HG03196 (cell line): ENCODE data around the gene FAM83C.
A peak's percentile ranks its signal among the peaks of the same experiment; 100 is the strongest.
"Not testable (repeated sequence)": the region's sequence is repeated elsewhere in the genome, so short reads cannot be mapped to it uniquely, and the experiment has no call there.

Experiments used
- ATAC-seq: cut with Tn5 transposase; IDR thresholded peaks from one replicate; pipeline ENCODE4 v1.9.1; 2021; ENCODE audit not compliant: unreplicated experiment

The FAM83C gene

DNA sequence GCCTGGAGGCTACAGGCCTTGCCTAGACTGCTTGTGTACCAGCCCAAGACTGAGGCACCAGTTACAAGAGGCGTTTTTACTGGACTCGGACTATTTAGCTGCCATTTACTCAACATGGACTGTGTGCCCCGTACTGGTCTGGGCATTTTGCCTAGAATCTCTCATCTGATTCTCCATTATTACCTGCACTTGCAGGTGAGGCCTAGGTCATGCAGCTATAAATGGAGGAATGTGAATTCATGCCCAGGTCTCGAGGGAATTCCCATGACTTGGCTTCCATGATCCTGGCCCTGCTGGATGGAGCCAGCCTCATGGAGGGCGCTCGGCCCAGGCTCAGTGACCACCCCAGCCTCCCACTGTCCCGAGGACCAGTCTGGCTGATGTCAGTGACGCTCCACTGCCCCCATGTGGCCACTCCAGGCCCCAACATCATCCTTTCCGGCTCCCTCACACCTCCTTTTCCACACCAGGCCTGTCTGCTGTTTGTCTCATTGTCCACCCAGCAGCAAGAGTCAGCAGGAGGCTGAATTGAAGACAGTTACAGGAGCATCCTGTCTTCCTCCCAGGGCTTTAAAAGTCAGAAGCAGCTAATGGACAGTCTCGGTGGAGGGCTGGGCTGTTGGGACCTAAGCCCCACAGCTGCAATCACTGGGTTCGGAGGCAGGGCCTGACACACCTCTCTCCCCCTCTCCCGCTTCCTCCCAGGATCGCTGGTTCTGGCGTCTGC, 23.0 kb downstream of the FAM83C start:
- no peak for ATAC-seq

DNA sequence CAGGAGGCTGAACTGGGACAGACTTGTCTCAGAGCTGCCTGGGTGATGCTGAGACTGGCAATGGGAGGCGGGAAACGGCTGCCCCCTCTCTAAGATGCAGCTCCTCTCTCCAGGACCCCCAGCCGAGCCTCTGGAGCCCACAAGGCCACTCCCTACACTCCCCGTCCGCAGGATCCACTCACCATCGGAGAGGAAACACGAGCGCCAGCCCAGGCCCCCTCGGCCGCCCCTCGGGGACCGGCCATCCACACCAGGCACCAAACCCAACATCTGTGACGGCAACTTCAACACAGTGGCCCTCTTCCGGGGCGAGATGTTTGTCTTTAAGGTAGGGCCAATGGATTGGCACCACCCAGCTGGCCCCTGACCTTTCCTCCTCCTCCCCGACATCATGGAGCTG, 25.1 kb downstream of the FAM83C start:
- ATAC-seq: no peak

DNA sequence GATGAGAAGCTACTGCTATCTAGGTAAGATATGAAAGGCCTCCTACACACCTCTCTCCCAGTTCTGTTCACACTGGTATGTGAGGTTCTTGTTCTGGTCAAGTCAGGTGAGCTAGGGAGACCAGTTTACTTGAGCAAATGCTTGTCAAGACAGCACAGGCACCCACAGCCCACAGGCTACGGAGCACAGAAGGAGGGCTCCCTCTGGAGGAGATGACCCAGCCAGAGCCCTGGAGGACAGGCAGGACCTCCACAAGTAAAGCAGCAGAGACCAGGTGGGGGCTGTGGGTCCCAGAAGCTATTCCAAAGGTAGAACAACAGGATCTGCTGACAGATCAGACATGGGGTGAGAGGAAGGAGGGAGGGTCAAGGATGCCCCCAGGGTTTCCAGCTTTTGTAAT, 27.5 kb downstream of the FAM83C start:
- no peak for ATAC-seq

DNA sequence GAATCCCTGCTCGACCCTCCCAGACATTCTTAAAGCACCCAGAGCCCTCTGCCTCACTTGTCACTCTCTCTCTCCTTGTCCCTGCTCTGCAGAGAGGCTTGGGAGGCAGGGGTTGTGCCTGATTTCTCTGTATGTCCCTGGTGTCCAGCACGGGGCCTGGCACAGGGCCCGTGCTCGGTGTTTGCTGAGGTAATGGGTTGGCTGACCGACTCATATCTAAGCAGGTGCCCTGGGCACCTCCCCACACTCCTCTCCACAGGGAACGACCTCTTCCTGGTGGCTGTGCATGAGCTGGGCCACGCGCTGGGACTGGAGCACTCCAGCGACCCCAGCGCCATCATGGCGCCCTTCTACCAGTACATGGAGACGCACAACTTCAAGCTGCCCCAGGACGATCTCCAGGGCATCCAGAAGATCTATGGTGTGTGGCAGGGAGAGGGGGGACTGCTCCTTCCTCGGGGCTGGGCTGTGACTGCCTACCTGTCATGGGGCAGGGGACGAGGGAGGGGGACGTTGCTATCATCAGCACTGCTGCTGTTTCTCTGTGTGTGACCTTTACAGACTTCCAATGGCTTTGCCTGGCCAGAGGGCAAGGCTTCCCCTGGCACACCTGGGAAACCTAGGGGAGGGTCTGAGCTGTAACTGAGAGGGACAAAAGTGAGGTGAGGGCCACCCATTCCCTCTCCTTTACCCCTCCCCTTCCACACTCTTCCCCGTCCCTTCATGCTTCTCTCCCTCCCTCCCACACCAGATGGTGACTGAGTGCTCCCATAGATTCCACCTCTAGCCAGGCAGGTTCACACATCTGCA, 28.5 kb downstream of the FAM83C start:
- ATAC-seq: no peak

- ATAC-seq: not testable (repeated sequence)
These were observed 29.3 kb downstream of the FAM83C start for GRCh38 chr20:35262731-35263531.

- ATAC-seq: not testable (repeated sequence)
These were observed 29.9 kb downstream of the FAM83C start for GRCh38 chr20:35262321-35262720.

DNA sequence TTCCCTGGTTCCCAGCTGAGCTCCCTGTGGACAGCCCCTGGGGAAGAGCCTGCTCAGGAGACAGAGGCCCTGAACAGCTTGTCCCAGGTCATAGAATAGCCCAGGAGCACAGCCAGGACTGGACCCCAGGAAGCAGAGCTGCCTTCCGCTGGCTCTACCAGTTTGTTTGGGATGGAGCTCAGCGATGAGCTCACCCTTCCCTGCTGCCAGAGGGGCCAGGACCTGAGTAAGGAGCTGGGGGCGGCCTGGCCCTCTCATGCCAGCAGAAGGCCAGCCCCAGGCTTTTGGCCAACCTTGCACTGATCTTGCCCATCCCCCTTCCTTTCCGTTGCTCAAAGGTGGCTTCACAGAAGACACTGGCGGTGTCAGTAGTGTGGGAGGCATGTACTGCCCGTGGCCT, 31.8 kb downstream of the FAM83C start:
- ATAC-seq: no peak

- no peak for ATAC-seq
These were observed 34.9 kb downstream of the FAM83C start for GRCh38 chr20:35257175-35257909.

DNA sequence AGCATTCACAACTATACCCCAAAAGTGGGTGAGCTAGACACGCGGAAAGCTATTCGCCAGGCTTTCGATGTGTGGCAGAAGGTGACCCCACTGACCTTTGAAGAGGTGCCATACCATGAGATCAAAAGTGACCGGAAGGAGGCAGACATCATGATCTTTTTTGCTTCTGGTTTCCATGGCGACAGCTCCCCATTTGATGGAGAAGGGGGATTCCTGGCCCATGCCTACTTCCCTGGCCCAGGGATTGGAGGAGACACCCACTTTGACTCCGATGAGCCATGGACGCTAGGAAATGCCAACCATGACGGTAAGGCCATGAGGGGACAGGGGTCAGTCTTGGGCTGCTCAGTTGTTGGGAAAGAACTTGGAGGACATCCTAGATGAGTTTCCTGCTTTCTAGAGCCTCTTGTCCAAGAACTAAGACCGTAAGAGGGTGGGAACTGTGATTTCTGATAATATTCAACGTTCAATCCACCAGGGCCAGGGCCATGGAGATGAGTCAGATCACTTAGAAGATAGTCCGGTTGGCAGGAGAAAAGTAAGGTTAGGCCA, 37.7 kb downstream of the FAM83C start:
- no peak for ATAC-seq

DNA sequence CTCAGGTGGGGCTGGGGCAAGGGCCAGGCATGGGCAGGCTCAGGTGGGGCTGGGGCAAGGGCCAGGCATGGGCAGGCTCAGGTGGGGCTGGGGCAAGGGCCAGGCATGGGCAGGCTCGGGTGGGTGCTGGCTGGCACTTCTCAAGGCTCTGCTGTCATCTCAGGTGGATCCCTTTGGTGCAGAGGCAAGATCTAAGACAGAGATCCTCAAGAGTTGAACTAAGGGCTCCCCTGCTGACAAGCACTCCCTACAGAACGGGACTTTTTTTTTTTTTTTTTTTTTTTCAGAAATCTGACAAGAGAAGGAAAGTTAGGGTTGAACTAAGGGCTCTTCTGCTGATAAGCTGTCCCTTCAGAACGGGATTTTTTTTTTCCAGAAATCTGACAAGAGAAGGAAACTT, 39.2 kb downstream of the FAM83C start:
- ATAC-seq: no peak

- not testable (repeated sequence) for ATAC-seq
These were observed 39.6 kb downstream of the FAM83C start for GRCh38 chr20:35252598-35252997.

DNA sequence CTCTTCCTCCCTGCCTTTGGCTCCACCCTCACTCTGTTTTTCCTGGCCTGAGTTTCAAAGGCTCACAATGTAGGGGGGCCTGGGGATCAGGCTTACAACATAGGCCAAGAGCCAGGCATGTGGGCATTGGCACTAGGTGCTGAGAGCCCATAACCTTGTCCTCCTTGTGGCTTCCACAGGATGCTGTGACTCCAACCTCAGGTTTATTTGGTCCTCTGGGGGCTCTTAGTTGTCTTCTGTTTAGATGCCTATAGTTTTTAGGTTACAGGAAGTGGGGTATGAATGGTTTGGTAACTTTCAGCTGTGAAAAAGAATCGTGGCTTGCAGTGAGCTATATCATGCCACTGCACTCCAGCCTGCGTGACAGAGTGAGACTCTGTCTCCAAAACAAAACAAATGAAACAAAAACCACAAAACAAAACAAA, 40.2 kb downstream of the FAM83C start:
- ATAC-seq: peak; percentile 61

DNA sequence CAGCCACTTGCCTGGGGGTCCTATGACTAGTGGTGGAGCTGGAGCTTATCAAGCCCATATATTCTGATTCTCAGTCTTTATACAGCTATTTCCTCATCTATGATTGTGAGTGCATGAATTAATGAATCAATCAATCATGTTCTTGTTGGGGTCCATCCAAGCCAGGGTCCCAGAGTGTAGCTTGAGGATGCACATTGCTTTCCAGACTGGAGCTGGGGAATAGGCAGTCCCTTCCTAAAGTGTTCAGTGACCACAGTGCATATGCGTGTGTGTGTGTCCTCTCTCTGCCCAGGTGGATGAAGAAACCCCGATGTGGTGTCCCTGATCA, 40.6 kb downstream of the FAM83C start:
- ATAC-seq: no peak

DNA sequence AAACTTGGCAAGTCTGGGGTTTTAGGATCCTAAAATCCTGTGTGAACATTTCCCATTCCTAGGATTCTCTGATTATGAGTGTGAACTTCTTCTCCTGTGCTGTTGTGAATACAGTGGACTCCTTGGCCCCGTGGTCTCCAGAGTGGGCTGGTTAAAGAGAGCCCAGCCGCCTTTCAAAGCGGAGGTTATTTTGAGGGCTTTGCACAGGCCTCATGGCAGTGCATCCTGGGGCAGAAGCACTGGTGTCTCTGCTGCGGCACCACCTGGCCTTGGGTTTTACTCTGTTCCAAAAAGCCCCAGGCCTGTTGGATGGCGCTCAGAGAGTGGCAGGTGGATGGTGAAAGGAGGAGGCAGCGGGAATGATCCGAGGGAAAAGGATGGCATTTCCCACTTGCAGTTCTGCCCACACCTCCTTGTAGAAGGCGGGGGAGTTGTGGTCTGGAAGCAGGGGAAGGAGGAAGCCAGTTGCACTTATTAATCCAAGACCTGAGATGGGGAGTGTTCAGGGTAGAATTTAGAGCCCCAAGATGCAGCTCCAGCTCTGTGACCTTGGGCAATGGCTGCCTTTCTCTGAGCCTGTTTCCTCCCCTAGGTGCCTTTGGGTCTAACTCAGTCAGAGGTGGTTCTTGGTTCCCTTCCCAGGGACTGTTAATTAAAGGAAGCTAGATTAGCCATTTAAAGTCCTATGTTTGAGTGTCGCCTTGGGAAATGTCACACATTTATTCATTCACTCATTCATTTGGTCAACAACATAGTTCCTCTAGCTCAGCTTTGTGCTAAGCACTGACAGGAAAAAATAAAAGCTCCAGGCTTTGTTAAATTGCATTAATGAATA, 43.4 kb downstream of the FAM83C start:
- no peak for ATAC-seq

DNA sequence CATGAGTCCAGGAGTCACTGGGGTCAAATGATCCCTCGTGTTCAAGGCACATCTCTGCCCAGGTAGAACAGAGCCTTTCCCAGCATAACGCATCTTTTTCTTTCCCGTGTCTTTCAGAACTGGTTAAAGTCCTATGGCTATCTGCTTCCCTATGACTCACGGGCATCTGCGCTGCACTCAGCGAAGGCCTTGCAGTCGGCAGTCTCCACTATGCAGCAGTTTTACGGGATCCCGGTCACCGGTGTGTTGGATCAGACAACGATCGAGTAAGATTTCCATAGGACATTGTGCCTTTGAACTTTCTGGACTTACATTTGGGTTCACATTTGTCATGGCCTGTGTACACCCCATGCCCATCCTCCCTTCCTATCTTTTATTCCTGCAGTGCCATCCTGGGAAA, 45.5 kb downstream of the FAM83C start:
- no peak for ATAC-seq

DNA sequence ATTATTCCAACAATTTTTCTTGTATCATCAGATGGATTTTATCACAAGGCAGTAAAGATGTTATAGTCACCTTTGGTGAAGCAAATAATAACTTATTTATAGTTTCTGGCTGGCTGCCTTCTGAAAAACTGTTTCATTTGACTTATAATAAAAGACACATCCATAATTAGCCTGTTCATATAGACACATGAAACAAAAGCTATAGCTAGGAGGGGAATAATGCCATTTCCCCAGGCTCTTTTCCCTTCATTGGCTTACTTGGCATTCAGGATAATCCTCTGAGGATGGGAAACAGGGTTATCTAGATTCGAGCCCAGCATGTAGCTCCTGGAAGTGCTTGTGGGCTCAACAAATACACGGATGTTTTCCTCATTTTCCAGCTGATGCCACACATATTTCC, 48.2 kb downstream of the FAM83C start:
- no peak for ATAC-seq

DNA sequence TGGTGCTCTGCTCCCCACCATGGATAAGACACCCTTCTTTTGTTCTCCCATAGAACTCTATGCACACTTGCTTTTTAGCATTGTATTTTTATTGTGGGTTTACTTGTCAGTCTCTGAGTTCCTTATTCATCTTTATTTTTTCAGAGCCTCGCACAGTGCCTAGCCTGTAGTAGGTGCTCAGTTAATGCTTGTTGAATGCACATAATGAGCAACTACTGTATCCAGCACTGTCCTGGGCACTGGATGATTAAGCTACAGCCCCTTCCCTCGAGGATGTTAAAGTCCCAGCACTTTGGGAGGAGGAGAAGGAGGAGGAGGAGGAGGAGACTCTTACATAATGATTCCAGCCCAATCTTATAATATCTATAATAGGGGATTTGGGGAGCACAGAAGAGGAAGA, 48.9 kb downstream of the FAM83C start:
- no peak for ATAC-seq

DNA sequence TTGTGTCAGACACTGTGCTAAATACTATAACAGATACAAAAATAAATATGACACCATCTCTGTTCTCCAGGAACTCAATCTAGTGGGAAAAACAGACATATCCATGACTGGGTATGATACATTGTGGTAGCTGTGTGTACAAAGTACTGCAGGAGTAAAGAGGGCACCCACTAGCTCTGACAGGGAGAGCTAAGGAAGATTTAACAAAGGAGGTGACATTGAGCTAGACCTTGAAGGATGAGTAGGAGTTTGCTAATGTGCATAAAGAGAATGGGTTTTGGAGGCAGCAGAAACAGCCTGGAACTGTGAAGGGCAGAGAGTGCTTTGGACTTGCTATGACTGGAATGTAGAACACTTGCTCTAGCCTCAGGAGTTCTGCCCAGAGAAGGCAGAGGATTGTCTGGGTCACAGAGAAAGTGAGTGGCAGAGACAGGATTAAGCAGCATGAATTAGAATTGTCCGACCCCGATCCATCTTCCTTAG, 51.4 kb downstream of the FAM83C start:
- no peak for ATAC-seq

GRCh38 chr20:35240083-35240810, 52.0 kb downstream of the FAM83C start:
- no peak for ATAC-seq
